NB4 (cell line): ENCODE measurements around the gene NACC2.

Experiments
- MAX ChIP-seq: IDR thresholded peaks from 2 replicates; pipeline ENCODE4 v1.6.1; 2011; ENCODE audit warnings: low read depth, low read length
- TF ChIP-seq, protein P1 (sequence below): IDR thresholded peaks from one replicate; pipeline ENCODE4 v1.5.1; 2012; ENCODE audit warnings: low read depth, low read length

- TF ChIP-seq, protein P1, sequence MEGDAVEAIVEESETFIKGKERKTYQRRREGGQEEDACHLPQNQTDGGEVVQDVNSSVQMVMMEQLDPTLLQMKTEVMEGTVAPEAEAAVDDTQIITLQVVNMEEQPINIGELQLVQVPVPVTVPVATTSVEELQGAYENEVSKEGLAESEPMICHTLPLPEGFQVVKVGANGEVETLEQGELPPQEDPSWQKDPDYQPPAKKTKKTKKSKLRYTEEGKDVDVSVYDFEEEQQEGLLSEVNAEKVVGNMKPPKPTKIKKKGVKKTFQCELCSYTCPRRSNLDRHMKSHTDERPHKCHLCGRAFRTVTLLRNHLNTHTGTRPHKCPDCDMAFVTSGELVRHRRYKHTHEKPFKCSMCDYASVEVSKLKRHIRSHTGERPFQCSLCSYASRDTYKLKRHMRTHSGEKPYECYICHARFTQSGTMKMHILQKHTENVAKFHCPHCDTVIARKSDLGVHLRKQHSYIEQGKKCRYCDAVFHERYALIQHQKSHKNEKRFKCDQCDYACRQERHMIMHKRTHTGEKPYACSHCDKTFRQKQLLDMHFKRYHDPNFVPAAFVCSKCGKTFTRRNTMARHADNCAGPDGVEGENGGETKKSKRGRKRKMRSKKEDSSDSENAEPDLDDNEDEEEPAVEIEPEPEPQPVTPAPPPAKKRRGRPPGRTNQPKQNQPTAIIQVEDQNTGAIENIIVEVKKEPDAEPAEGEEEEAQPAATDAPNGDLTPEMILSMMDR: no peak
- no peak for TF ChIP-seq MAX
These were observed 46.8 kb upstream of the NACC2 start for GRCh38 chr9:136141682-136142413.
